Lower leg skin (tissue), 4 donors: ENCODE measurements around the gene ACOXL. TPM values are rescaled to one million over a fixed set of nuclear protein-coding genes. Genes with fewer than 3 reads are reported as not detected.

Source experiments
- DNase-seq, 2 donors: peaks; one replicate each; pipeline ENCODE4 v3.0.0-alpha.2; 2019; ENCODE audit warnings: low spot score in 2 of 2
- H3K4me3 ChIP-seq: fragments of 200-600 bp; sonication (generic); 2 replicates; pipeline ENCODE4 v1.5.1; 2017; ENCODE audit warnings: mild to moderate bottlenecking, low read depth; ENCODE audit not compliant: poor library complexity, severe bottlenecking
- CTCF ChIP-seq, 3 donors: fragments of 450-650 bp; IDR thresholded peaks; one replicate each; pipeline ENCODE4 v1.5.1; 2016; ENCODE audit warnings: antibody characterized with exemption in 3 of 3, mild to moderate bottlenecking in 3 of 3, moderate library complexity in 2 of 3
- POLR2A ChIP-seq, 2 donors: fragments of 450-650 bp; IDR thresholded peaks; one replicate each; pipeline ENCODE4 v1.6.1; 2016 to 2017; ENCODE audit warnings: antibody characterized with exemption in 2 of 2, mild to moderate bottlenecking in 1 of 2, moderate library complexity in 1 of 2
- WGBS, 2 donors: methylation state at CpG; one replicate each; pipeline ENCODE4 v1.1.5; 2018; 5-methylcytosine and 5-hydroxymethylcytosine counted together
- intact Hi-C: fragments of 100-400 bp; cut with DNase I; formaldehyde crosslinking; loops from one replicate; pipeline ENCODE4 v1.15.0; 2023; ENCODE audit warnings: low total_unique reads
- total RNA-seq, 4 donors: library from RNA; depleted of rRNA; stranded (reverse); fragments of >200 nt; gene quantifications; one replicate each; pipeline ENCODE4 v1.1.0, GENCODE V29; 2016

Gene ACOXL
- total RNA-seq, 4 donors from 2014 or later, result not detected

- DNase-seq, result no peak
- TF ChIP-seq POLR2A (IDR thresholded peaks at IDR 0.05) (no peak), CTCF (IDR thresholded peaks at IDR 0.05) (no peak)
- 67 to 96% methylated on average over 2 of the region's 2 CpGs for WGBS, 2 donors
- intact Hi-C loops, result no loop called here
- no peak overlapping the region for H3K4me3 ChIP-seq
Observed at GRCh38 chr2:110840508-110840907, 108.1 kb downstream of the ACOXL start.

GRCh38 chr2:110842048-110842447 lies 109.7 kb downstream of the ACOXL start:
- TF ChIP-seq POLR2A (IDR thresholded peaks at IDR 0.05) (no peak), CTCF (IDR thresholded peaks at IDR 0.05) (no peak)
- no peak for DNase-seq
- intact Hi-C loops, result no loop called here
- 70 to 72% methylated on average over 3 of the region's 3 CpGs for WGBS, 2 donors
- H3K4me3 ChIP-seq, result no peak overlapping the region

GRCh38 chr2:110843496-110843895 lies 111.1 kb downstream of the ACOXL start:
- TF ChIP-seq POLR2A (IDR thresholded peaks at IDR 0.05) (no peak), CTCF (IDR thresholded peaks at IDR 0.05) (no peak)
- intact Hi-C loops, result no loop called here
- no peak for DNase-seq
- no peak overlapping the region for H3K4me3 ChIP-seq
- 62 to 64% methylated on average over 2 of the region's 2 CpGs for WGBS, 2 donors

- TF ChIP-seq CTCF (IDR thresholded peaks at IDR 0.05) (no peak), POLR2A (IDR thresholded peaks at IDR 0.05) (no peak)
- WGBS, 2 donors, result 67 to 79% methylated on average over 8 of the region's 8 CpGs
- DNase-seq, result no peak
Observed at GRCh38 chr2:110843959-110844510, 111.7 kb downstream of the ACOXL start.

DNA sequence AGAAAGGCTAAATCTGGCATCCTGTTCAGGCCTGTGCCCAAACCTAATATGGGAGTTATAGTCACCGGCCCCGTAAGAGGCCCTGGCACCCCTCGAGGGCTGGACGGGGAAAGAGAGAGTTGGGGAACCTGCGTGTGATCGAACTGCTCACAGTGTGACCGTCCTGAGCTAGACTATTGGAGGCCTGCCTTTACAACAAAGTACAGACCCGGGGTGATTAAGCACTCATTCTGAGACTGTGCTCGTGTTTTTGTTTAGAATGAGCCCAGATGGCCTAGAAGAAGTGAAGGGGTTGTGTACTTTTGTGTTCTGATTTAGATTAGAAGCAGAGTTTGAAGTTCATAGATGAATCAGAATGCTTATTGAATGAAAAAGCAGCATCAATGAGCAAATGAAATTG lies 115.3 kb downstream of the ACOXL start:
- H3K4me3 ChIP-seq, result no peak overlapping the region
- WGBS, 2 donors, result 89% methylated on average over 9 of the region's 9 CpGs
- TF ChIP-seq POLR2A (IDR thresholded peaks at IDR 0.05) (no peak), CTCF (IDR thresholded peaks at IDR 0.05) (no peak)
- intact Hi-C loops, result no loop called here
- no peak for DNase-seq

More at GRCh38 chr2:110843959-110844510, 111.7 kb downstream of the ACOXL start:
- H3K4me3 ChIP-seq, result no peak overlapping the region
- intact Hi-C loops, result no loop called here

DNA sequence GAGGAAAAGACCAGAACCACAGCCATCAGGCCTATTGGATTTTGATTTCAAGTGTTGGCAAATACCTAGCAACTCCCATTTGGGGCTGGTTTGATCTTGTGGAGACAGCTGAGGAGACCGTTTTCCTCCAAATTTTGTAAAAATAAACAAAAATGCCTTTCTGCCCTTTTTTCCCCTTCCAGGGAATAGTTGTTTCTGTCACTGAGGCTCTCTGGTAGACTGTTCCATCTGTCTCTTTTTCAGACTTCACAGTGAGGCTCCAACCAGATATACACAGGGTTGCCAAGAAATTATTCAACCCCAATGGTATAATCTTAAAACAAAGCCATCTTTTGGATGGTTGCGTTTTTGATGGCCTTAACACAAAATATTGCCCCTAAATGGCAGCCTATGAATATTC lies 115.7 kb downstream of the ACOXL start:
- WGBS, 2 donors, result 68 to 80% methylated on average over 2 of the region's 2 CpGs
- DNase-seq, result no peak
- TF ChIP-seq CTCF (IDR thresholded peaks at IDR 0.05) (no peak), POLR2A (IDR thresholded peaks at IDR 0.05) (no peak)
- no peak overlapping the region for H3K4me3 ChIP-seq
- intact Hi-C loops, result no loop called here
